GM12878 (cell line): ENCODE results near the gene LHFPL3. TPM values are rescaled to one million over a fixed set of nuclear protein-coding genes. Genes with fewer than 3 reads are reported as not detected.

Source experiments
- ATAC-seq: fragments of 200-7000 bp; cut with Tn5 transposase; 3 replicates; pipeline ENCODE4 v1.9.1; 2020; ENCODE audit warnings: mild to moderate bottlenecking, moderate library complexity
- BruUV-seq: library from RNA; stranded (reverse); fragments of 400-500 nt; replicated peaks from 2 replicates; lab custom pipeline; 2021; lab: Mats Ljungman, UMichigan
- CTCF ChIA-PET: fragments of 300-600 bp; sonication (Branson Sonifier 250); formaldehyde crosslinking; extraction: SDS; loops from one replicate; lab custom pipeline; 2021; ENCODE audit warnings: inconsistent platforms; lab: Yijun Ruan, JAX
- POLR2A ChIA-PET: fragments of 350-600 bp; formaldehyde crosslinking; extraction: SDS; loops from one replicate; lab custom pipeline; 2021; ENCODE audit warnings: inconsistent platforms; lab: Charles Lee
- RAD21 ChIA-PET: fragments of 300-600 bp; sonication (Branson Sonifier 250); formaldehyde crosslinking; loops from one replicate; lab custom pipeline; 2023; ENCODE audit warnings: antibody characterized with exemption; ENCODE audit not compliant: unreplicated experiment; lab: Charles Lee
- SMC1A ChIA-PET: fragments of 300-600 bp; sonication (Branson Sonifier 250); formaldehyde crosslinking; loops from one replicate; lab custom pipeline; 2023; ENCODE audit not compliant: unreplicated experiment, uncharacterized antibody; lab: Charles Lee
- DNase-seq: peaks from one replicate; pipeline ENCODE4 v3.0.0-alpha.2; 2011; ENCODE audit warnings: low read depth, low spot score
- FAIRE-seq: peaks from 3 replicates; lab custom pipeline; 2011; peaks lifted over from hg19 to GRCh38; lab: Jason Lieb, UNC
- H2AFZ ChIP-seq: 2 replicates; pipeline ENCODE4 v1.6.0; 2011; ENCODE audit warnings: low read depth, low read length, control low read depth; ENCODE audit not compliant: control insufficient read depth
- H3K27ac ChIP-seq: 2 replicates; pipeline ENCODE4 v1.5.1; 2011; ENCODE audit warnings: control low read depth; ENCODE audit not compliant: control insufficient read depth, insufficient read depth
- H3K27me3 ChIP-seq, 2 experiments: replicated peaks in 1 of 2; 2 replicates each; pipeline versions ENCODE4 v1.6.0 to v1.6.1; 2011; ENCODE audit warnings: low read length in 1 of 2; ENCODE audit not compliant: control insufficient read depth in 2 of 2, insufficient read depth in 2 of 2
- H3K36me3 ChIP-seq, 2 experiments: 2 replicates each; pipeline ENCODE4 v1.5.1; 2011; ENCODE audit warnings: low read length in 1 of 2; ENCODE audit not compliant: control insufficient read depth in 2 of 2, insufficient read depth in 2 of 2
- H3K4me1 ChIP-seq: 2 replicates; pipeline ENCODE4 v1.6.1; 2011; ENCODE audit warnings: mild to moderate bottlenecking, low read length, moderate library complexity, mixed read lengths; ENCODE audit not compliant: control insufficient read depth, insufficient read depth
- H3K4me2 ChIP-seq: 2 replicates; pipeline ENCODE4 v1.6.0; 2011; ENCODE audit warnings: control low read depth; ENCODE audit not compliant: control insufficient read depth, insufficient read depth
- H3K4me3 ChIP-seq: fragments of 200-600 bp; sonication (generic); 2 replicates; pipeline ENCODE4 v1.5.1; 2016
- H3K79me2 ChIP-seq: 2 replicates; pipeline ENCODE4 v1.6.0; 2011; ENCODE audit warnings: low read length; ENCODE audit not compliant: control insufficient read depth, insufficient read depth
- H3K9ac ChIP-seq: 2 replicates; pipeline ENCODE4 v1.8.0; 2011; ENCODE audit warnings: low read length, control low read depth, mixed read lengths; ENCODE audit not compliant: control insufficient read depth, insufficient read depth
- H3K9me3 ChIP-seq: replicated peaks from 3 replicates; pipeline ENCODE4 v1.5.1; 2011; ENCODE audit warnings: mild to moderate bottlenecking, low read length; ENCODE audit not compliant: control insufficient read depth, insufficient read depth
- H4K20me1 ChIP-seq: 2 replicates; pipeline ENCODE4 v1.6.0; 2011; ENCODE audit not compliant: control insufficient read depth, insufficient read depth
- CREB1 ChIP-seq: IDR thresholded peaks from 2 replicates; pipeline ENCODE4 v1.6.1; 2012; ENCODE audit warnings: low read depth, mild to moderate bottlenecking, inconsistent platforms
- CTCF ChIP-seq, 3 experiments: IDR thresholded peaks in 2 of 3; conservative IDR thresholded peaks in 1 of 3; 2 replicates each; pipeline ENCODE4 v1.5.1; 2011; ENCODE audit warnings: low read depth in 3 of 3, low read length in 3 of 3, mild to moderate bottlenecking in 3 of 3, control low read depth in 2 of 3, moderate library complexity in 2 of 3, inconsistent platforms in 1 of 3, mixed read lengths in 1 of 3; ENCODE audit not compliant: control insufficient read depth in 2 of 3, insufficient read depth in 1 of 3; ENCODE audit errors: extremely low read depth in 1 of 3
- FOS ChIP-seq: IDR thresholded peaks from 3 replicates; pipeline ENCODE4 v1.6.1; 2011; ENCODE audit warnings: borderline replicate concordance; ENCODE audit not compliant: insufficient read length; ENCODE audit errors: extremely low read depth
- MLLT1 ChIP-seq: fragments of 450-650 bp; IDR thresholded peaks from 2 replicates; pipeline ENCODE4 v1.6.1; 2016; ENCODE audit warnings: mild to moderate bottlenecking
- MYC ChIP-seq: IDR thresholded peaks from 2 replicates; pipeline ENCODE4 v1.6.1; 2011; ENCODE audit warnings: mild to moderate bottlenecking, low read length, moderate library complexity, inconsistent platforms; ENCODE audit not compliant: insufficient read depth, insufficient replicate concordance, insufficient read length, severe bottlenecking
- NFXL1 ChIP-seq: fragments of 450-650 bp; IDR thresholded peaks from 2 replicates; pipeline ENCODE4 v1.6.1; 2017; ENCODE audit warnings: antibody characterized with exemption, mild to moderate bottlenecking, borderline replicate concordance
- NR2C2 ChIP-seq: IDR thresholded peaks from 2 replicates; pipeline ENCODE4 v1.6.1; 2011; ENCODE audit warnings: borderline replicate concordance, low read depth; ENCODE audit not compliant: control insufficient read depth, insufficient read length
- NRF1 ChIP-seq: conservative IDR thresholded peaks from 2 replicates; pipeline ENCODE4 v1.6.1; 2011; ENCODE audit warnings: mild to moderate bottlenecking, low read depth, low read length, improper control_type of control experiment
- SIN3A ChIP-seq: IDR thresholded peaks from 2 replicates; pipeline ENCODE4 v1.6.1; 2012; ENCODE audit warnings: low read depth, low read length, improper control_type of control experiment
- SPI1 ChIP-seq: IDR thresholded peaks from 2 replicates; pipeline ENCODE4 v1.6.1; 2011; ENCODE audit warnings: low read depth, mild to moderate bottlenecking, low read length, moderate library complexity, borderline replicate concordance; ENCODE audit not compliant: insufficient read depth
- SREBF1 ChIP-seq: IDR thresholded peaks from 2 replicates; pipeline ENCODE4 v1.6.1; 2012; ENCODE audit warnings: mild to moderate bottlenecking, low read length
- TCF7 ChIP-seq: IDR thresholded peaks from 2 replicates; pipeline ENCODE4 v1.6.1; 2014; ENCODE audit warnings: antibody characterized with exemption, borderline replicate concordance
- YBX1 ChIP-seq: fragments of 450-650 bp; IDR thresholded peaks from 2 replicates; pipeline ENCODE4 v1.6.1; 2016; ENCODE audit warnings: antibody characterized with exemption
- ZBTB4 ChIP-seq: fragments of 450-650 bp; formaldehyde crosslinking; IDR thresholded peaks from 2 replicates; pipeline ENCODE4 v1.4.0; 2022; ENCODE audit warnings: mild to moderate bottlenecking, moderate library complexity
- ZZZ3 ChIP-seq: IDR thresholded peaks from 2 replicates; pipeline ENCODE4 v1.6.1; 2011; ENCODE audit warnings: low read depth; ENCODE audit not compliant: control insufficient read depth, insufficient read length
- WGBS: methylation state at CpG from one replicate; pipeline ENCODE4 v1.1.6; 2016; ENCODE audit warnings: low lambda C conversion rate; ENCODE audit not compliant: insufficient replicate concordance, insufficient coverage; ENCODE audit errors: missing lambda C conversion rate; 5-methylcytosine and 5-hydroxymethylcytosine counted together
- in situ Hi-C: fragments of 300-500 bp; cut with MboI; formaldehyde crosslinking; loops from 9 replicates; pipeline ENCODE4 v1.14.3; 2018; ENCODE audit warnings: mixed read lengths
- intact Hi-C: fragments of 100-400 bp; cut with micrococcal nuclease; formaldehyde crosslinking; loops from one replicate; pipeline ENCODE4 v1.14.2; 2022; ENCODE audit not compliant: unreplicated experiment
- polyA plus RNA-seq, 11 experiments: library from polyadenylated mRNA; depleted of rRNA in 4 of 11; unstranded in 6 of 11; stranded (reverse) in 5 of 11; fragments of >200 nt; fragmentation: Nextera tagmentation in 4 of 11; fragmentation: Illumina TruSeq in 1 of 11; extraction: Ambion mirVana in 4 of 11; extraction: Trizol in 1 of 11; gene quantifications; 1 replicate in 1 of 11; 2 replicates in 10 of 11; pipeline versions ENCODE4 v1.2.1 to v1.2.3, GENCODE V29; 2011 to 2016; ENCODE audit warnings: inconsistent platforms in 2 of 11, missing spikeins in 2 of 11, low read depth in 1 of 11
- total RNA-seq, 4 experiments: library from RNA; depleted of rRNA in 3 of 4; stranded (reverse); fragments of >200 nt in 3 of 4; fragmentation: Illumina TruSeq in 1 of 4; extraction: Trizol in 1 of 4; gene quantifications; 2 replicates each; pipeline versions ENCODE4 v1.2.1 to v1.2.3, GENCODE V29; 2013 to 2021

LHFPL3 gene
- total and polyA plus RNA-seq, 10 of the 15 experiments (the other 5 are each of a cell fraction or from before 2014, with no cell fraction given) = 0.09 TPM; not detected in 9

- H3K9me3 ChIP-seq = no peaks in the 10 kb centered on the region
- intact Hi-C loops = no loop called here
- CTCF ChIA-PET = no interaction called here
- no peaks in the 10 kb centered on the region for H3K79me2 ChIP-seq
- BruUV-seq = no TSS peak
- H3K4me3 ChIP-seq = no peak overlapping the region
- H3K27me3 ChIP-seq = no peaks in the 10 kb centered on the region; a peak in 2 of 4 replicates
- no peak overlapping the region for H3K27ac ChIP-seq
- TF ChIP-seq SIN3A (no peak), CTCF (IDR thresholded peaks at IDR 0.05 in 2 of 3, conservative IDR thresholded peaks at IDR 0.05 in 1 of 3; ENCODE audit: control insufficient read depth in 2 of 3, extremely low read depth in 1 of 3, insufficient read depth in 1 of 3, low read depth in 3 of 3, low read length in 3 of 3) (no peak), FOS (no peak), NR2C2 (no peak), ZZZ3 (no peak), YBX1 (no peak), CREB1 (no peak), TCF7 (no peak), MLLT1 (no peak), ZBTB4 (CRISPR knock-in tag) (no peak), MYC (no peak), NFXL1 (no peak), SPI1 (no peak), NRF1 (no peak), SREBF1 (no peak)
- H3K4me1 ChIP-seq = no peaks in the 10 kb centered on the region
- no peak overlapping the region for H3K4me2 ChIP-seq
- ATAC-seq = no peak
- H2AFZ ChIP-seq = no peak overlapping the region
- in situ Hi-C loops = no loop called here
- H3K9ac ChIP-seq = no peak overlapping the region
- SMC1A ChIA-PET = no interaction called here
- H4K20me1 ChIP-seq = no peaks in the 10 kb centered on the region
- no peak for DNase-seq
- POLR2A ChIA-PET = no interaction called here
- H3K36me3 ChIP-seq = no peaks in the 10 kb centered on the region
- FAIRE-seq = no peak
- 6% methylated on average over 1 of the region's 1 CpG for WGBS
- RAD21 ChIA-PET = no interaction called here
These were observed 276.3 kb downstream of the LHFPL3 start for GRCh38 chr7:104604706-104605105.
